Measurements from ENCODE around the gene STARD3.

DNA sequence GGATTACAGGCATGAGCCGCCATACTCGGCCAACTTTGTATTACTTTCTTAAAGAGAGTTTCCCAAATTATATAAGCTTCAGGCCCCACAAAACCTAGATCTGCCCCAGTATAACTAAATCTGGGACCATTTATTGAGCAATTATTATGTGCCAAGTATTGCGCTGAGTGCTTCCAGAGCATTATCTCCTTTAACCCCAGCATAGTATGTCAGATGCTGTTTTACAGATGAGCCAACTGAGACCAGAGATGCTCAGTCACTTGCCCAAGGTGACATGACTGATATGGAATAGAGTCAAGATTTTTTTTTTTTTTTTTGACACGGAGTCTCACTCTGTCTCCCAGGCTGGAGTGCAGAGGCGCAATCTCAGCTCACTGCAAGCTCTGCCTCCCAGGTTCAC lies 61.0 kb downstream of the STARD3 start:
- TF ChIP-seq CTBP1 (IDR thresholded peaks at IDR 0.05; ENCODE audit: borderline replicate concordance) = no peak
- no peak for TF ChIP-seq SUZ12 (IDR thresholded peaks at IDR 0.05)
- TF ChIP-seq BHLHE40 (IDR thresholded peaks at IDR 0.05; ENCODE audit: borderline replicate concordance) = no peak
- TF ChIP-seq LEF1 (IDR thresholded peaks at IDR 0.05; ENCODE audit: borderline replicate concordance) = no peak
- TF ChIP-seq NFRKB (IDR thresholded peaks at IDR 0.05) = no peak
- TF ChIP-seq ZNF384 (IDR thresholded peaks at IDR 0.05) = no peak
- no peak for TF ChIP-seq FOXA1 (IDR thresholded peaks at IDR 0.05)
- TF ChIP-seq, protein P1, sequence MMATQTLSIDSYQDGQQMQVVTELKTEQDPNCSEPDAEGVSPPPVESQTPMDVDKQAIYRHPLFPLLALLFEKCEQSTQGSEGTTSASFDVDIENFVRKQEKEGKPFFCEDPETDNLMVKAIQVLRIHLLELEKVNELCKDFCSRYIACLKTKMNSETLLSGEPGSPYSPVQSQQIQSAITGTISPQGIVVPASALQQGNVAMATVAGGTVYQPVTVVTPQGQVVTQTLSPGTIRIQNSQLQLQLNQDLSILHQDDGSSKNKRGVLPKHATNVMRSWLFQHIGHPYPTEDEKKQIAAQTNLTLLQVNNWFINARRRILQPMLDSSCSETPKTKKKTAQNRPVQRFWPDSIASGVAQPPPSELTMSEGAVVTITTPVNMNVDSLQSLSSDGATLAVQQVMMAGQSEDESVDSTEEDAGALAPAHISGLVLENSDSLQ (IDR thresholded peaks at IDR 0.05) = no peak
- TF ChIP-seq SP1 (IDR thresholded peaks at IDR 0.05) = no peak
- TF ChIP-seq ELF4 (IDR thresholded peaks at IDR 0.05) = no peak
- no peak for TF ChIP-seq ARNT (IDR thresholded peaks at IDR 0.05)
- TF ChIP-seq FOXM1 (IDR thresholded peaks at IDR 0.05; ENCODE audit: borderline replicate concordance) = no peak

All from HEK293T (cell line).